SJCRH30 (cell line): ENCODE data around the gene PCDHB14. TPM values are rescaled to one million over a fixed set of nuclear protein-coding genes. Genes with fewer than 3 reads are reported as not detected.

Experiments used
- total RNA-seq: library from RNA; depleted of rRNA; stranded (reverse); fragments of >200 nt; shearing (Covaris generic); gene quantifications from 2 replicates; pipeline ENCODE4 v1.2.3, GENCODE V29; 2014; rRNA removed

PCDHB14 gene
- total RNA-seq, 1 experiment from 2014 or later = 10.9 TPM

Other genes with a start within 250 kb of the PCDHB14 start
- gene PCDHB1, start 172.0 kb upstream of the PCDHB14 start, total RNA-seq = not detected in 2 replicates
- gene PCDHB2, start 128.7 kb upstream of the PCDHB14 start, total RNA-seq = 24.4 and 24.6 TPM in 2 replicates
- gene PCDHB3, start 122.9 kb upstream of the PCDHB14 start, total RNA-seq = 1.3 and 1.6 TPM in 2 replicates
- gene PCDHB4, start 101.5 kb upstream of the PCDHB14 start, total RNA-seq = 0.25 and 0.42 TPM in 2 replicates
- 20.4 and 23.8 TPM in 2 replicates for gene PCDHB5, start 88.1 kb upstream of the PCDHB14 start, total RNA-seq
- 0.15 and 0.26 TPM in 2 replicates for gene PCDHB6, start 73.3 kb upstream of the PCDHB14 start, total RNA-seq
- 1.1 and 1.3 TPM in 2 replicates for gene PCDHB7, start 50.7 kb upstream of the PCDHB14 start, total RNA-seq
- gene PCDHB8, start 45.6 kb upstream of the PCDHB14 start, total RNA-seq = 17.8 and 18.6 TPM in 2 replicates
- 5.6 and 6.8 TPM in 2 replicates for gene PCDHB16, start 41.0 kb upstream of the PCDHB14 start, total RNA-seq
- gene PCDHB9, start 36.2 kb upstream of the PCDHB14 start, total RNA-seq = 4.9 and 5.1 TPM in 2 replicates
- 9.7 and 9.8 TPM in 2 replicates for gene PCDHB10, start 31.0 kb upstream of the PCDHB14 start, total RNA-seq
- 8.9 and 9.8 TPM in 2 replicates for gene PCDHB11, start 23.7 kb upstream of the PCDHB14 start, total RNA-seq
- 4.5 and 4.7 TPM in 2 replicates for gene PCDHB12, start 14.6 kb upstream of the PCDHB14 start, total RNA-seq
- 3.0 and 3.2 TPM in 2 replicates for gene PCDHB13, start 9.4 kb upstream of the PCDHB14 start, total RNA-seq
- 0.86 and 0.91 TPM in 2 replicates for gene PCDHB15, start 22.1 kb downstream of the PCDHB14 start, total RNA-seq
- 0.08 TPM in 1 of 2 replicates, not detected in the other for gene SLC25A2, start 80.7 kb downstream of the PCDHB14 start, total RNA-seq
- gene TAF7, start 97.4 kb downstream of the PCDHB14 start, total RNA-seq = 115 and 130 TPM in 2 replicates
- 3.5 and 3.6 TPM in 2 replicates for gene PCDHGA1, start 107.2 kb downstream of the PCDHB14 start, total RNA-seq
- gene PCDHGA2, start 115.4 kb downstream of the PCDHB14 start, total RNA-seq = 0.71 and 1.0 TPM in 2 replicates
- 0.56 and 0.67 TPM in 2 replicates for gene PCDHGA3, start 120.5 kb downstream of the PCDHB14 start, total RNA-seq
- 21.1 and 23.4 TPM in 2 replicates for gene PCDHGB1, start 126.8 kb downstream of the PCDHB14 start, total RNA-seq
- 12.9 and 14.7 TPM in 2 replicates for gene PCDHGA4, start 131.7 kb downstream of the PCDHB14 start, total RNA-seq
- 8.9 and 9.8 TPM in 2 replicates for gene PCDHGB2, start 136.7 kb downstream of the PCDHB14 start, total RNA-seq
- 4.7 and 6.9 TPM in 2 replicates for gene PCDHGA5, start 140.8 kb downstream of the PCDHB14 start, total RNA-seq
- gene PCDHGB3, start 146.9 kb downstream of the PCDHB14 start, total RNA-seq = 5.2 and 7.4 TPM in 2 replicates
- 4.9 and 5.8 TPM in 2 replicates for gene PCDHGA6, start 150.5 kb downstream of the PCDHB14 start, total RNA-seq
- gene PCDHGA7, start 159.4 kb downstream of the PCDHB14 start, total RNA-seq = 3.6 and 4.7 TPM in 2 replicates
- 1.7 and 3.1 TPM in 2 replicates for gene PCDHGB4, start 164.4 kb downstream of the PCDHB14 start, total RNA-seq
- 3.3 and 3.4 TPM in 2 replicates for gene PCDHGA8, start 169.3 kb downstream of the PCDHB14 start, total RNA-seq
- gene PCDHGB5, start 174.6 kb downstream of the PCDHB14 start, total RNA-seq = 1.6 and 2.2 TPM in 2 replicates
- gene PCDHGA9, start 179.4 kb downstream of the PCDHB14 start, total RNA-seq = 1.8 and 2.3 TPM in 2 replicates
- 1.4 and 2.6 TPM in 2 replicates for gene PCDHGB6, start 184.7 kb downstream of the PCDHB14 start, total RNA-seq
- 1.3 and 1.6 TPM in 2 replicates for gene PCDHGA10, start 189.6 kb downstream of the PCDHB14 start, total RNA-seq
- gene PCDHGB7, start 194.3 kb downstream of the PCDHB14 start, total RNA-seq = 0.91 and 1.8 TPM in 2 replicates
- gene PCDHGA11, start 197.7 kb downstream of the PCDHB14 start, total RNA-seq = 1.3 and 1.4 TPM in 2 replicates
- 1.2 and 1.4 TPM in 2 replicates for gene PCDHGA12, start 207.2 kb downstream of the PCDHB14 start, total RNA-seq